Esophagus muscularis mucosa (tissue), 4 donors: ENCODE measurements around the gene CYFIP2. TPM values are rescaled to one million over a fixed set of nuclear protein-coding genes. Genes with fewer than 3 reads are reported as not detected.
A peak's percentile ranks its signal among the peaks of the same experiment; 100 is the strongest.

ENCODE experiments used
- DNase-seq: peaks from one replicate; pipeline ENCODE4 v3.0.0-alpha.2; 2017; ENCODE audit errors: extremely low spot score
- H3K27ac ChIP-seq, 4 donors: fragments of 200-600 bp; sonication (generic); replicated peaks in 1 of 4; 1 replicate in 3 of 4; 2 replicates in 1 of 4; pipeline ENCODE4 v1.5.1; 2016 to 2019; ENCODE audit warnings: mild to moderate bottlenecking in 1 of 4
- H3K27me3 ChIP-seq, 4 donors: fragments of 200-600 bp; sonication (generic); one replicate each; pipeline versions ENCODE4 v1.5.1 to v1.6.0; 2016 to 2019
- H3K36me3 ChIP-seq, 4 donors: fragments of 200-600 bp; sonication (generic); one replicate each; pipeline ENCODE4 v1.5.1; 2016 to 2019
- H3K4me1 ChIP-seq, 4 donors: fragments of 200-600 bp; sonication (generic); one replicate each; pipeline ENCODE4 v1.5.1; 2016 to 2019
- H3K4me3 ChIP-seq, 4 donors: fragments of 200-600 bp; sonication (generic); 1 replicate in 2 of 4; 2 replicates in 2 of 4; pipeline ENCODE4 v1.5.1; 2016 to 2019; ENCODE audit warnings: mild to moderate bottlenecking in 4 of 4, moderate library complexity in 1 of 4
- H3K9me3 ChIP-seq, 4 donors: fragments of 200-600 bp; sonication (generic); 1 replicate in 3 of 4; 2 replicates in 1 of 4; pipeline ENCODE4 v1.5.1; 2016 to 2019
- EP300 ChIP-seq: sonication (generic); formaldehyde crosslinking; IDR thresholded peaks from one replicate; pipeline ENCODE4 v1.6.1; 2017; ENCODE audit warnings: antibody characterized with exemption
- POLR2A ChIP-seq: fragments of 450-650 bp; IDR thresholded peaks from one replicate; pipeline ENCODE4 v1.6.1; 2017; ENCODE audit warnings: antibody characterized with exemption, moderate library complexity, mild to moderate bottlenecking, low read depth
- POLR2AphosphoS5 ChIP-seq, 2 donors: sonication (generic); formaldehyde crosslinking; IDR thresholded peaks; one replicate each; pipeline ENCODE4 v1.6.1; 2017; ENCODE audit warnings: antibody characterized with exemption in 2 of 2
- WGBS: methylation state at CpG from one replicate; pipeline ENCODE4 v1.1.5; 2018; 5-methylcytosine and 5-hydroxymethylcytosine counted together
- intact Hi-C: fragments of 100-400 bp; cut with DNase I; formaldehyde crosslinking; loops from one replicate; pipeline ENCODE4 v1.15.1; 2023
- total RNA-seq, 4 donors: library from RNA; depleted of rRNA; stranded (reverse); fragments of >200 nt; gene quantifications; one replicate each; pipeline versions ENCODE4 v1.1.0 to v1.2.1, GENCODE V29; 2016
- TF ChIP-seq, protein P1 (sequence below), 3 experiments: fragments of 200-600 bp in 2 of 3; fragments of 450-650 bp in 1 of 3; sonication (generic) in 2 of 3; IDR thresholded peaks; one replicate each; pipeline ENCODE4 v1.5.1; 2017 to 2019; ENCODE audit warnings: antibody characterized with exemption in 3 of 3, mild to moderate bottlenecking in 2 of 3, moderate library complexity in 1 of 3

The CYFIP2 gene
- total RNA-seq, 4 donors from 2014 or later: 12.6 to 24.9 (median 14.6) TPM

DNA sequence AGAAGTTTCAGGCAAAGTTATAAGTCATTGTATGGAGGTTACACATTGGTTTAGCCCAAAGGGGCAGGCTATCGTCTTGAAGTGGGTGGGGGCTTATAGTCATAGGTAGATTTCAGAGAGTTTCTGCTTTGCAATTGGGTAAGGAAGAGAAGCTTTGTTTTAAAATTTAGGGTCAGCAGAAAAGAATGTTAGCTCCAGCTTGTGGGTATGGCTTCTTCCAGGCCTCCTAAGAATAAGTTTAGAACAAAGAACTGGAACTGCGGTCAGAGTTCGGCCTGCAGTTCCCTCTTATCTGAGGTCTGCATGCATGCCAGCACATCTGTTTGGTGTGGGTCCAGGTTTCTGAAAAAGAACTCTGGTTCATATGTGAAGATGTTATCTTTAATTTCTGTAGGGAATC is 96.1 kb downstream of the CYFIP2 start:
- Histone ChIP-seq H3K9me3 (no peaks in the 10 kb centered on the region), H3K36me3 (peaks cover 0 to 26% (median 10%) of the 10 kb centered on the region in 4 donors), H3K27me3 (no peaks in the 10 kb centered on the region), H3K4me1 (peaks cover 7 to 10% (median 9%) of the 10 kb centered on the region in 4 donors), H3K27ac (no peak overlapping the region), H3K4me3 (no peak overlapping the region)
- intact Hi-C loops: loop anchor here (10.0 kb wide), 1 partner anchor 383 kb away; the partner anchor contains the start of gene LSM11
- WGBS: 67% methylated on average over 3 of the region's 3 CpGs
- TF ChIP-seq POLR2AphosphoS5 (IDR thresholded peaks at IDR 0.05) (no peak), POLR2A (no peak), EP300 (no peak)
- TF ChIP-seq, protein P1, sequence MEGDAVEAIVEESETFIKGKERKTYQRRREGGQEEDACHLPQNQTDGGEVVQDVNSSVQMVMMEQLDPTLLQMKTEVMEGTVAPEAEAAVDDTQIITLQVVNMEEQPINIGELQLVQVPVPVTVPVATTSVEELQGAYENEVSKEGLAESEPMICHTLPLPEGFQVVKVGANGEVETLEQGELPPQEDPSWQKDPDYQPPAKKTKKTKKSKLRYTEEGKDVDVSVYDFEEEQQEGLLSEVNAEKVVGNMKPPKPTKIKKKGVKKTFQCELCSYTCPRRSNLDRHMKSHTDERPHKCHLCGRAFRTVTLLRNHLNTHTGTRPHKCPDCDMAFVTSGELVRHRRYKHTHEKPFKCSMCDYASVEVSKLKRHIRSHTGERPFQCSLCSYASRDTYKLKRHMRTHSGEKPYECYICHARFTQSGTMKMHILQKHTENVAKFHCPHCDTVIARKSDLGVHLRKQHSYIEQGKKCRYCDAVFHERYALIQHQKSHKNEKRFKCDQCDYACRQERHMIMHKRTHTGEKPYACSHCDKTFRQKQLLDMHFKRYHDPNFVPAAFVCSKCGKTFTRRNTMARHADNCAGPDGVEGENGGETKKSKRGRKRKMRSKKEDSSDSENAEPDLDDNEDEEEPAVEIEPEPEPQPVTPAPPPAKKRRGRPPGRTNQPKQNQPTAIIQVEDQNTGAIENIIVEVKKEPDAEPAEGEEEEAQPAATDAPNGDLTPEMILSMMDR (IDR thresholded peaks at IDR 0.05): no peak
- no peak for DNase-seq

DNA sequence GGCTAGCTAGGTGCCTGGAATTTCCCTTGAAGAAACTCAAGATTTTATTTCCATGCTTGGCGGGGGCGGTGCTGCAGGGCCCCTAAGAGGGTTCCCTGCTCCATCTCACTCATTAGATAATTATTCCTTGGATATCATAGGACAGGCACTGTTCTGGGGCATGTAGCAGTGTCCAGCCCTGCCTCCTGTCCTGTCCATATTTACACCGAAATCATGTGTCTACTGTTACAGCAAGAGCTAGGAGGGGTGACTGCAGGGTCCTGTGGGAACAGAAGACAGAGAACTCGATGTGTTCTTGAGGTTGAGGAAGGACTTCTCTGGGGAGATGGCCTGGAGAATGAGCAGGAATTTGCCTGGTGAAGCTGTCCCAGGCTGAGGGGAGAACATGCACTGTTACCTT is 96.6 kb downstream of the CYFIP2 start:
- no peak for DNase-seq
- peaks cover 10 to 15% (median 12%) of the 10 kb centered on the region in 4 donors for H3K4me1 ChIP-seq
- TF ChIP-seq POLR2AphosphoS5 (IDR thresholded peaks at IDR 0.05): no peak
- TF ChIP-seq EP300: no peak
- TF ChIP-seq, protein P1 (IDR thresholded peaks at IDR 0.05): no peak
- no peak for TF ChIP-seq POLR2A
- no peaks in the 10 kb centered on the region for H3K27me3 ChIP-seq
- no peaks in the 10 kb centered on the region for H3K9me3 ChIP-seq
- intact Hi-C loops: loop anchor here (10.0 kb wide), 1 partner anchor 382 kb away; the partner anchor contains the start of gene LSM11
- no peak overlapping the region for H3K27ac ChIP-seq
- H3K4me3 ChIP-seq: no peak overlapping the region
- WGBS: 87% methylated on average over 4 of the region's 4 CpGs
- peaks cover 0 to 26% (median 10%) of the 10 kb centered on the region in 4 donors for H3K36me3 ChIP-seq

DNA sequence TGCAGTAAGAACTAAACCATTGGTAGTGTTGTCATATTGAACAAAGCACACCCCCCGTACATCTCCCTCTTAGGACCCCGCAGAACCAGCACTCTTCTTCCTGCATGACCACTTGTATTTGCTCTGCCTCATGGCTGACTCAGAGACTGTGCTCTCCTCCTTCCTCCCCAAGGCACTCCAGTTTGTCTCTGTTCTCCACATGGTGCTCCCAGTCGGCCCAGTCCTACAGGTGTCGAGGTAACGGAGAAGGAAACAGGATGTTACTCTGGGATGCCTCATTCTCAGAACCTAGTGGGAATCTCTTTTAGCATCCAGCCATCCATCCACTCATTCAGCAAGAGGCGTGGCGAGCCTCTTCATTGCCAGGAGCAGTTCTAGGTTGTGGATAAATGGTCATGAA is 97.1 kb downstream of the CYFIP2 start:
- Histone ChIP-seq H3K36me3 (peaks cover 0 to 26% (median 10%) of the 10 kb centered on the region in 4 donors), H3K27me3 (no peaks in the 10 kb centered on the region), H3K4me1 (peaks cover 10 to 20% (median 15%) of the 10 kb centered on the region in 4 donors), H3K9me3 (no peaks in the 10 kb centered on the region), H3K4me3 (no peak overlapping the region), H3K27ac (no peak overlapping the region)
- intact Hi-C loops: loop anchor here (10.0 kb wide), 1 partner anchor 382 kb away; the partner anchor contains the start of gene LSM11
- 94% methylated on average over 7 of the region's 7 CpGs for WGBS
- no peak for DNase-seq
- TF ChIP-seq EP300 (no peak), POLR2AphosphoS5 (IDR thresholded peaks at IDR 0.05) (no peak), POLR2A (no peak)
- TF ChIP-seq, protein P1 (IDR thresholded peaks at IDR 0.05): no peak

DNA sequence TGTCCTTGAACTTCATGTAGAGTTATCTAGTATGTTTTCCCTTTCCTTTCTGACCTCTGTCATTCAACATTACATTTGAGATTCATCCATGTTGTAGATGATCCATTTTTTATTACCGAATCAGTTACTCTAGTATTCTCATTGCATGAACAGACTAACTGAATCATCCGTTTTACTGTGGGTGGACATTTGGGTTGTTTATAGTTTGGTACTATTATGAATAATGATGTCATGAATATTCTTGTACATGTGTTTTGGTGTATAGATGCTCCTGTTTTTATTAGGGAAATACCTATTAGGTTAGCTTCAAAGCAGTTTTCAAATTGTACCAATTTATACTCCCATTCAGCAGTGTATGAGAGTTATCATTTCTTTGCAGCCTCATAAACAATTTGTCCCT is 99.8 kb downstream of the CYFIP2 start:
- DNase-seq: no peak
- intact Hi-C loops: loop anchor here (1.0 to 10.0 kb wide), 3 partner anchors 112 to 379 kb away; partner anchors contain the start of gene LSM11
- H3K4me3 ChIP-seq: no peak overlapping the region
- H3K36me3 ChIP-seq: peaks cover 0 to 13% (median 3%) of the 10 kb centered on the region in 4 donors
- H3K27ac ChIP-seq: no peak overlapping the region
- no peak for TF ChIP-seq POLR2A
- TF ChIP-seq POLR2AphosphoS5 (IDR thresholded peaks at IDR 0.05): no peak
- H3K27me3 ChIP-seq: no peaks in the 10 kb centered on the region
- peaks cover 10 to 43% (median 30%) of the 10 kb centered on the region in 4 donors for H3K4me1 ChIP-seq
- H3K9me3 ChIP-seq: no peaks in the 10 kb centered on the region
- 58% methylated on average over 2 of the region's 2 CpGs for WGBS

DNA sequence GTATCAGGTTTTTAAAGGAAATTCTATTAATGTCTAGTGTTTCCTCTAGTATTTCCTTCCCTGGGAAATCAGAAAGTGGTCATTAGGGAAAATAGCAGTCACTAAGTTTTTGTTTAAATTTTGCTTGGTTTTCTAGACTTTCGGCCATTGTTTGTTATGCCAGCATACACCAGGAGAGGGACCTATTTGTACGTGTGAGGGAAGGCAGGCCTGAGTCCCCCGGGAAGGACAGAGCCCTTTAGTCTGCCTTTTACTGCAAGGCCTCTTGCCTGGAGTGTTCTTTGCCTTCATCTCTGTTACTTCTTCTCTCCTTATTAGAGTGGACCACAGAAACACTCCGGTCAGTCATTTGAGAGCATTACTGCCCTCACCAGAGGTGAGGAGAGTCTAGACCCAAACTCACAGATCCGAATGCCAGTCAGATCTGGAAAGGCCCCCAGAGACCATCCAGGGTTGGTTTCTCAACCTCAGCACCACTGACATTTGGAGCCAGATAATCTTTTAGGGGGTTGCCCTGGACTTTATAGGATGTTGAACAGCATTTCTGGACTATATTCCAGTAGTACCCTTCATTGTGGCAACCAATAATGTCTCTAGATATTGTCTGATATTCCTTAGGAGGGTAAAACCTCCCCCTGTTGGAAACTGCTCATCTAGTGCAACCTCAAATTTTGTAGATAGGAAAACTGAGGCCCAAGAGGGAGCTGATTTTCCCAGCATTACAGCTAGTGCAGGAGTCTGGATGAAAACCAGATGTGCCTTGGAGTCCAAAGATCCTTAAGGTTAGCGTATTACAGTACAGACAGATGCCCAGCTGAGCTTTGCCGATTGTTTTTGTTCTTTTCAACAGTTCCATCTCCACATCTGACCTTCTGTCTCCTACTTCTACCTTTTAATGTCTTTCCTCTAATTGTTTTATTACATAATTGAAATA is 101.1 kb downstream of the CYFIP2 start:
- Histone ChIP-seq H3K9me3 (no peaks in the 10 kb centered on the region), H3K4me1 (peaks cover 1 to 55% (median 43%) of the 10 kb centered on the region in 4 donors), H3K4me3 (no peak overlapping the region), H3K36me3 (peaks cover 0 to 7% (median 0%) of the 10 kb centered on the region in 4 donors), H3K27me3 (no peaks in the 10 kb centered on the region), H3K27ac (peak overlapping the region; percentile 57 to 85 (median 78))
- intact Hi-C loops: loop anchor here (1.0 to 10.0 kb wide), 3 partner anchors 110 to 378 kb away; partner anchors contain the start of gene LSM11
- TF ChIP-seq EP300 (no peak), POLR2AphosphoS5 (IDR thresholded peaks at IDR 0.05) (peak in 1 of 2 donors; percentile 10)
- TF ChIP-seq, protein P1 (IDR thresholded peaks at IDR 0.05): peak; percentile 66 to 75 (median 73)
- WGBS: 54% methylated on average over 7 of the region's 7 CpGs
- DNase-seq: no peak
